ENCODE measurements around the gene LRIG2. TPM values are rescaled to one million over a fixed set of nuclear protein-coding genes. Genes with fewer than 3 reads are reported as not detected.

The LRIG2 gene
- total and polyA plus RNA-seq, 9 of the 15 experiments (the other 6 are each of a cell fraction or from before 2014, with no cell fraction given), result 1.8 to 28.1 (median 11.5) TPM

- TF ChIP-seq USF1 (CRISPR knock-in tag; IDR thresholded peaks at IDR 0.05), result no peak
- TF ChIP-seq SETDB1 (IDR thresholded peaks at IDR 0.05; ENCODE audit: low read length), result no peak
- TF ChIP-seq UBTF (IDR thresholded peaks at IDR 0.05; ENCODE audit: borderline replicate concordance in 1 of 2, low read depth in 2 of 2, low read length in 2 of 2), result peak in 1 of 2 experiments; percentile 16; a peak in 1 of 4 replicates
- TF ChIP-seq ZNF740 (CRISPR knock-in tag; IDR thresholded peaks at IDR 0.05), result peak; percentile 83
- no peak for TF ChIP-seq ZNF740 (tag; IDR thresholded peaks at IDR 0.05)
- no peak for TF ChIP-seq CBFA2T3 (IDR thresholded peaks at IDR 0.05)
- TF ChIP-seq NR4A1 (CRISPR knock-in tag; IDR thresholded peaks at IDR 0.05), result no peak
- TF ChIP-seq NR4A1 (tag; IDR thresholded peaks at IDR 0.05), result no peak; the same call in 1 of the 2 replicates
- no peak for TF ChIP-seq HNRNPH1 (optimal IDR thresholded peaks at IDR 0.05; ENCODE audit: low read depth, low read length)
- TF ChIP-seq MCM2 (IDR thresholded peaks at IDR 0.05; ENCODE audit: low read depth), result no peak
- TF ChIP-seq VEZF1 (CRISPR knock-in tag; IDR thresholded peaks at IDR 0.05), result peak; percentile 80
- no peak for TF ChIP-seq POLR2AphosphoS5 (IDR thresholded peaks at IDR 0.05; ENCODE audit: control insufficient read depth, insufficient read depth, low read depth, low read length)
- no peak for TF ChIP-seq RNF219 (CRISPR knock-in tag; IDR thresholded peaks at IDR 0.05)
- TF ChIP-seq CHCHD3 (CRISPR knock-in tag; IDR thresholded peaks at IDR 0.05), result no peak
- no peak for TF ChIP-seq FOXM1 (IDR thresholded peaks at IDR 0.05; ENCODE audit: low read depth)
- TF ChIP-seq FOXM1 (CRISPR knock-in tag; IDR thresholded peaks at IDR 0.05; ENCODE audit: low read depth), result no peak
- no peak for TF ChIP-seq ZNF639 (CRISPR knock-in tag; conservative IDR thresholded peaks at IDR 0.05 in 1 of 2, IDR thresholded peaks at IDR 0.05 in 1 of 2)
- TF ChIP-seq SOX6 (IDR thresholded peaks at IDR 0.05), result no peak
Observed at GRCh38 chr1:113073479-113073950, 517 bp downstream of the LRIG2 start (continued).
